Natural killer cell (primary cell): ENCODE data around the gene GPR26. TPM values are rescaled to one million over a fixed set of nuclear protein-coding genes. Genes with fewer than 3 reads are reported as not detected.

Experiments
- ATAC-seq, 3 donors: fragments of 150-1000 bp in 2 of 3; fragments of 200-7000 bp in 1 of 3; cut with Tn5 transposase; 1 replicate in 1 of 3; 2 replicates in 2 of 3; pipeline ENCODE4 v1.10.0; 2021; ENCODE audit warnings: mild to moderate bottlenecking in 2 of 3, moderate library complexity in 2 of 3
- DNase-seq, 2 donors: peaks; one replicate each; pipeline versions ENCODE4 v3.0.0 to v3.0.0-alpha.2; 2013 to 2021; ENCODE audit warnings: mixed read lengths in 1 of 2
- H3K27ac ChIP-seq: one replicate; pipeline ENCODE4 v1.5.1; 2013; ENCODE audit warnings: mild to moderate bottlenecking, low read length
- H3K27me3 ChIP-seq: one replicate; pipeline ENCODE4 v1.6.1; 2013; ENCODE audit warnings: low read length; ENCODE audit not compliant: control insufficient read depth, insufficient read depth
- H3K36me3 ChIP-seq: one replicate; pipeline ENCODE4 v1.6.1; 2013; ENCODE audit warnings: low read length; ENCODE audit not compliant: control insufficient read depth, insufficient read depth
- H3K4me1 ChIP-seq: one replicate; pipeline ENCODE4 v1.6.1; 2013; ENCODE audit warnings: low read length; ENCODE audit not compliant: control insufficient read depth, insufficient read depth
- H3K4me3 ChIP-seq: one replicate; pipeline ENCODE4 v1.5.1; 2013; ENCODE audit warnings: low read length
- H3K9me3 ChIP-seq: one replicate; pipeline ENCODE4 v1.6.1; 2013; ENCODE audit warnings: low read length; ENCODE audit not compliant: control insufficient read depth, insufficient read depth
- H3K27ac Mint-ChIP-seq, 2 donors: one replicate each; pipeline ENCODE4 v1.8.0; 2022; ENCODE audit warnings: mild to moderate bottlenecking in 2 of 2, mixed read lengths in 2 of 2, moderate library complexity in 1 of 2
- H3K27me3 Mint-ChIP-seq, 2 donors: one replicate each; pipeline ENCODE4 v1.8.0; 2022; ENCODE audit warnings: low read depth in 2 of 2, mixed read lengths in 2 of 2
- H3K36me3 Mint-ChIP-seq: one replicate; pipeline ENCODE4 v1.8.0; 2022; ENCODE audit warnings: mixed read lengths
- H3K4me1 Mint-ChIP-seq, 2 donors: one replicate each; pipeline ENCODE4 v1.8.0; 2022; ENCODE audit warnings: mixed read lengths in 2 of 2
- H3K4me3 Mint-ChIP-seq: one replicate; pipeline ENCODE4 v1.8.0; 2022; ENCODE audit warnings: mild to moderate bottlenecking, moderate library complexity, mixed read lengths
- H3K9me3 Mint-ChIP-seq, 2 donors: one replicate each; pipeline ENCODE4 v1.8.0; 2022; ENCODE audit warnings: mixed read lengths in 2 of 2
- WGBS: methylation state at CpG from one replicate; pipeline ENCODE4 v1.1.7; 2013; ENCODE audit warnings: missing lambda C conversion rate; ENCODE audit not compliant: insufficient coverage; 5-methylcytosine and 5-hydroxymethylcytosine counted together
- intact Hi-C: fragments of 100-400 bp; cut with micrococcal nuclease; formaldehyde crosslinking; loops from one replicate; pipeline ENCODE4 v1.14.2; 2022
- total RNA-seq, 4 donors: library from RNA; stranded (reverse); fragments of 120-200 nt in 1 of 4; gene quantifications; one replicate each; pipeline versions ENCODE4 v1.2.3 to v1.2.4, GENCODE V29; 2013 to 2022
- TF ChIP-seq, protein P1 (sequence below): fragments of 200-600 bp; IDR thresholded peaks from one replicate; pipeline ENCODE4 v1.8.0; 2022; ENCODE audit warnings: antibody characterized with exemption

GPR26 gene
- total RNA-seq, 3 donors from 2014 or later (not counting 1 experiment from before 2014, with no cell fraction given): not detected

DNA sequence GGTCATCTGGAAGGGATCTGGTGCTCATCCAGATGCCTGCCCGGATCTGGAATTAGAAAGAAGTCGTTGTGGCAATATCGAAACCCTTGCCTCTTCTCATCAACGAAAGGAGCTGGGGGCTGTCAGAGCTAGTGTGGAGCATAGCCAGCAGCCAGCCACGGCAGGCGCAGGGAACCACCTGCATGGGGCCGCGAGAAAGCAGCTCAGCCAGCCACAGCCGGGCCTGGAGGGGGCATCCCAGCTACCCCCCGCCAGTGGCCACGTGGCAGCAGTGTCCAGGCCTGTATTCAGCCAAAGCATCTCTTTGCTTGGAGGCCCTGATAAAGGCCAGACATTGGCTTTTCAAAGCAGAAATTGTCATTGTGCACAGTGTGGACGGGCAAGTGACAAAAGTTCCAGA, 19.1 kb downstream of the GPR26 start:
- no peak overlapping the region for H3K27ac ChIP-seq
- no peak overlapping the region for H3K4me3 Mint-ChIP-seq

DNA sequence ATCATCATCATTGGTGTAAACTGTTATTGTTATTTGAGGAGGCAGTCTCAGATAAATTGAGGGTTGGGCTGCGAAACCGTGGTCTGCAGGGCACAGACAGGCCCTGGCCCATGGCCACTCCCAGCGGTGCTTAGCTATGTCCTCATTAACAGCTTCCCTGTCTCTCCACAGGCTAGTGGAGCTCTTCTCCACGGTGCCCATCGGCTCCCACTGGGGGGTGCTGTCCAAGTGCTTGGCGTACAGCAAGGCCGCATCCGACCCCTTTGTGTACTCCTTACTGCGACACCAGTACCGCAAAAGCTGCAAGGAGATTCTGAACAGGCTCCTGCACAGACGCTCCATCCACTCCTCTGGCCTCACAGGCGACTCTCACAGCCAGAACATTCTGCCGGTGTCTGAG, 21.6 kb downstream of the GPR26 start:
- Histone ChIP-seq H3K9me3 (no peaks in the 10 kb centered on the region), H3K4me1 (no peaks in the 10 kb centered on the region), H3K36me3 (no peaks in the 10 kb centered on the region), H3K27me3 (no peaks in the 10 kb centered on the region), H3K27ac (no peak overlapping the region), H3K4me3 (no peak overlapping the region)
- no peaks in the 10 kb centered on the region for H3K9me3 Mint-ChIP-seq
- intact Hi-C loops: no loop called here
- DNase-seq: no peak
- no peak for ATAC-seq
- H3K4me3 Mint-ChIP-seq: no peak overlapping the region
- H3K4me1 Mint-ChIP-seq: no peaks in the 10 kb centered on the region
- H3K36me3 Mint-ChIP-seq: no peaks in the 10 kb centered on the region
- WGBS: 72% methylated on average over 13 of the region's 13 CpGs
- TF ChIP-seq, protein P1, sequence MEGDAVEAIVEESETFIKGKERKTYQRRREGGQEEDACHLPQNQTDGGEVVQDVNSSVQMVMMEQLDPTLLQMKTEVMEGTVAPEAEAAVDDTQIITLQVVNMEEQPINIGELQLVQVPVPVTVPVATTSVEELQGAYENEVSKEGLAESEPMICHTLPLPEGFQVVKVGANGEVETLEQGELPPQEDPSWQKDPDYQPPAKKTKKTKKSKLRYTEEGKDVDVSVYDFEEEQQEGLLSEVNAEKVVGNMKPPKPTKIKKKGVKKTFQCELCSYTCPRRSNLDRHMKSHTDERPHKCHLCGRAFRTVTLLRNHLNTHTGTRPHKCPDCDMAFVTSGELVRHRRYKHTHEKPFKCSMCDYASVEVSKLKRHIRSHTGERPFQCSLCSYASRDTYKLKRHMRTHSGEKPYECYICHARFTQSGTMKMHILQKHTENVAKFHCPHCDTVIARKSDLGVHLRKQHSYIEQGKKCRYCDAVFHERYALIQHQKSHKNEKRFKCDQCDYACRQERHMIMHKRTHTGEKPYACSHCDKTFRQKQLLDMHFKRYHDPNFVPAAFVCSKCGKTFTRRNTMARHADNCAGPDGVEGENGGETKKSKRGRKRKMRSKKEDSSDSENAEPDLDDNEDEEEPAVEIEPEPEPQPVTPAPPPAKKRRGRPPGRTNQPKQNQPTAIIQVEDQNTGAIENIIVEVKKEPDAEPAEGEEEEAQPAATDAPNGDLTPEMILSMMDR: no peak
- H3K27me3 Mint-ChIP-seq: peaks cover 2 to 6% of the 10 kb centered on the region in 2 donors
- H3K27ac Mint-ChIP-seq: no peak overlapping the region

More for the DNA sequence above, 19.1 kb downstream of the GPR26 start:
- H3K4me3 ChIP-seq: no peak overlapping the region
- no peaks in the 10 kb centered on the region for H3K9me3 Mint-ChIP-seq
- H3K4me1 ChIP-seq: no peaks in the 10 kb centered on the region
- H3K36me3 Mint-ChIP-seq: no peaks in the 10 kb centered on the region
- no peak overlapping the region for H3K27ac Mint-ChIP-seq
- DNase-seq: no peak
- H3K27me3 Mint-ChIP-seq: peaks cover 3 to 6% of the 10 kb centered on the region in 2 donors
- no peaks in the 10 kb centered on the region for H3K27me3 ChIP-seq
- H3K4me1 Mint-ChIP-seq: no peaks in the 10 kb centered on the region
- H3K36me3 ChIP-seq: no peaks in the 10 kb centered on the region
- H3K9me3 ChIP-seq: no peaks in the 10 kb centered on the region
- ATAC-seq: no peak
- TF ChIP-seq, protein P1: no peak
- WGBS: 82% methylated on average over 12 of the region's 12 CpGs
- intact Hi-C loops: no loop called here

DNA sequence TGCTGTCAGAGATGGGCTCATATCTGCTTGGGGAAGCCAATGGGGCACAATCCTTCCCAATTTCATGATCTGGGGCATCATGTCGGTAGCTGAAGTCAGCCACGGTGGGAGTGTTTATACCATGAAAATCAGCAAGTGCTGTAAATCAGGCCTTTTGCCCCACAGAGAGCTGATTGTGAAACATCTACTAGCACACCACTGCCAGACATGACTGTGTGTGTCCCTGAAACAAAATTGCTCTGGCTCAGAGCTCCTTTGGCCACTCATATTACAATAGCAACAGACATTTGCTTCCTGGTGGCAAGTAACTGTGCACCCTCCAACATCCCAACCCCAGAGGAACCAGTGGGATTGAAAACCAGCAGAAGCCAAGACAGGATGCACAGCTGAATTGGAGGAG, 23.7 kb downstream of the GPR26 start:
- DNase-seq (no peak), ATAC-seq (no peak)
- Histone ChIP-seq H3K9me3 (no peaks in the 10 kb centered on the region), H3K27me3 (no peaks in the 10 kb centered on the region), H3K36me3 (no peaks in the 10 kb centered on the region), H3K4me3 (no peak overlapping the region), H3K4me1 (no peaks in the 10 kb centered on the region), H3K27ac (no peak overlapping the region)
- H3K27me3 Mint-ChIP-seq: peaks cover 4 to 6% of the 10 kb centered on the region in 2 donors
- 88% methylated on average over 2 of the region's 2 CpGs for WGBS
- intact Hi-C loops: no loop called here
- H3K27ac Mint-ChIP-seq: no peak overlapping the region
- H3K9me3 Mint-ChIP-seq: no peaks in the 10 kb centered on the region
- TF ChIP-seq, protein P1: no peak
- H3K4me3 Mint-ChIP-seq: no peak overlapping the region
- no peaks in the 10 kb centered on the region for H3K36me3 Mint-ChIP-seq
- no peaks in the 10 kb centered on the region for H3K4me1 Mint-ChIP-seq

DNA sequence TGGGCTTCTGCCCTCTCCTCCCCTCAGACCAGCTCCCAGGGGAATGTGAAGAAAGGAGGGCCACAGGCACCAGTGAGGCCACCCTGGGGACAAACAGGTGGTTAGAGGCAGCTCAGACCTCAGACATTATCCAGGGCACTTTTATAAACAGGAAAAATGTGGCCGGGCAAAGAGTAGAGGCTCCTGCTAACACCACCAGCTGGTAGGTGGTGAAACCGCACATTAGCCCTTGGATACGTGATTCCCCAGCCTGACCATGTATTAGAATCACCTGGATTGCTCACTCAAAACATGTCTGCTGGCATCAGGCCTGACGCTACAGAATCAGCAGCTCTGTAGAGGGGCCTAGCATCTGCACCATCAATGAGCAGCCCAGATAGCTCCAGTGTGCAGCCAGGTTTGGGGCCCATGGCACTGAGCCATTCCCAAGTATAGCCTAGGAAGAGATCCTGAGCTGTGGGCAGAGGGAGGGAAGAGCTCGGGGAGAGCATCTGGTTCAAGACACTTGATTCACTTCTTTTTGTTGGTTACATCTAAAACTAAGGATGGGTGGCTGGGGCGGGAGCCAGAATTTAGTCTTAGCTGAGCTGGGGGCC, 37.1 kb downstream of the GPR26 start:
- Histone ChIP-seq H3K36me3 (no peaks in the 10 kb centered on the region), H3K27me3 (no peaks in the 10 kb centered on the region), H3K4me3 (no peak overlapping the region), H3K4me1 (no peaks in the 10 kb centered on the region), H3K9me3 (no peaks in the 10 kb centered on the region), H3K27ac (no peak overlapping the region)
- Mint-ChIP-seq H3K4me1 (no peaks in the 10 kb centered on the region), H3K4me3 (no peak overlapping the region), H3K9me3 (no peaks in the 10 kb centered on the region), H3K27ac (no peak overlapping the region), H3K36me3 (no peaks in the 10 kb centered on the region), H3K27me3 (peaks cover 8 to 24% of the 10 kb centered on the region in 2 donors)
- intact Hi-C loops: no loop called here
- ATAC-seq (no peak), DNase-seq (no peak)
- 74% methylated on average over 6 of the region's 6 CpGs for WGBS
- TF ChIP-seq, protein P1: no peak
